Eye (tissue), 1 donor: Measurements from ENCODE around the gene PRDM15.
"Not testable (repeated sequence)": the region's sequence is repeated elsewhere in the genome, so short reads cannot be mapped to it uniquely, and the experiment has no call there.

Experiments
- DNase-seq: peaks from one replicate; pipeline ENCODE4 v3.0.0-alpha.2; 2015

Gene PRDM15

GRCh38 chr21:41801321-41802197, 77.6 kb downstream of the PRDM15 start:
- no peak for DNase-seq

GRCh38 chr21:41800425-41801320, 78.5 kb downstream of the PRDM15 start:
- DNase-seq = no peak

GRCh38 chr21:41799763-41800162, 79.4 kb downstream of the PRDM15 start:
- DNase-seq = no peak

- no peak for DNase-seq
Measured at GRCh38 chr21:41798326-41798725, 80.8 kb downstream of the PRDM15 start.

GRCh38 chr21:41796476-41797080, 82.6 kb downstream of the PRDM15 start:
- DNase-seq = no peak

GRCh38 chr21:41795726-41796125, 83.4 kb downstream of the PRDM15 start:
- DNase-seq = no peak

- no peak for DNase-seq
Measured at GRCh38 chr21:41794600-41794999, 84.5 kb downstream of the PRDM15 start.

GRCh38 chr21:41792711-41793110, 86.4 kb downstream of the PRDM15 start:
- no peak for DNase-seq

- DNase-seq = no peak
Measured at GRCh38 chr21:41786509-41786987, 92.6 kb downstream of the PRDM15 start.

GRCh38 chr21:41785262-41785661, 93.9 kb downstream of the PRDM15 start:
- not testable (repeated sequence) for DNase-seq

- DNase-seq = no peak
Measured at GRCh38 chr21:41784456-41785102, 94.6 kb downstream of the PRDM15 start.

GRCh38 chr21:41783476-41784180, 95.5 kb downstream of the PRDM15 start:
- peak; percentile 44 for DNase-seq

- no peak for DNase-seq
Measured at GRCh38 chr21:41781050-41781410, 98.1 kb downstream of the PRDM15 start.

GRCh38 chr21:41780337-41781049, 98.7 kb downstream of the PRDM15 start:
- no peak for DNase-seq

- DNase-seq = no peak
Measured at GRCh38 chr21:41779659-41780058, 99.5 kb downstream of the PRDM15 start.

GRCh38 chr21:41778930-41779600, 100.1 kb downstream of the PRDM15 start:
- no peak for DNase-seq

- peak; percentile 92 for DNase-seq
Measured at GRCh38 chr21:41777951-41778815, 101.0 kb downstream of the PRDM15 start.

GRCh38 chr21:41776778-41777177, 102.4 kb downstream of the PRDM15 start:
- DNase-seq = no peak

GRCh38 chr21:41775149-41775472, 104.0 kb downstream of the PRDM15 start:
- DNase-seq = no peak
